NCI-H1436 treated with DMSO at 0.1 percent for 48 hours (cell line): Measurements from ENCODE around the gene DOCK2.
"Not testable (repeated sequence)": the region's sequence is repeated elsewhere in the genome, so short reads cannot be mapped to it uniquely, and the experiment has no call there.

Experiments
- DNase-seq: peaks from one replicate; lab custom pipeline; 2025; lab: John Stamatoyannopoulos, UW

DOCK2 gene

DNA sequence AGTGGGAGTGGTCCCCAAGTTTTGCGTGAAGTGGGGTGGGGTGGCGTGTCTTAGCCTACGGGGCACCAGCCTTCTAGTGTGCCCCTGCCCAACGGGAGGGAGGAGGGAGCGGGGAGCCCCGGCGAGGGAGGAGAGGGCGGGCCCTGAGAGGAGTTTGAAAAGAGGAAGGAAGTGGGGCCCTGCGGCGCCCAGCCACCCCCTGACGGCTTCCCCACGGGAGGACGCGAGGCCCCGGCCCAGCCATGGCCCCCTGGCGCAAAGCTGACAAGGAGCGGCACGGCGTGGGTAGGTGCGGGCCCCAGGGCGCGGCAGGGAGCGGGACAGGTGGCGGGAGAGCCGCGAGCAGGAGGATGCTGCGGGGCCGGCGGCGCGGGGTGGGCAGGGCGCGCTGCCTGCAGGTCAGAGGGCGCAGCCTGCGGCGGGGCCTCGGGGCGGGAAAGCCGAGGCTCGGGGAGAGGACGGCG, at the start of gene DOCK2:
Gene DOCK2 (plus strand): TSS at position 191 of the 464 bp plus-strand sequence. CDS start 52 bp downstream, at position 243.
- no peak for DNase-seq

DNA sequence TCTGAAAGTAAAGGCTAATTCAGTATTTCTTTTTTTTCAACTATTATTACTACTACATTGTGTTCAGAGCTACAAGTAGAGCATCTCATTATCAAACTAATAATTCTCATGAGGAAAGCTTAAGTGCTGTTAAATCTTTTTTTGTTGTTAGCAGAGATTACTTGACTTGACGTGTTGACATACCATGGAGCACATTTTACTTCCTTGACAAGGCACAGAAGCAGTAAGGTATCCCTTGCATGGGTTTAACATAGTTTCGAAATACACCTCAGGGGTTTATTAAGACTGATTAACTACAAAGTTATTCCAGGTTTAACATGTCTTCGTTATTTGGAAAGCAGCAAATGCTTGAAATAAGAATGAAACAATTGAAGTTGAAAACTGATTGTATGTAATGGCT, 46.5 kb upstream of the DOCK2 start:
- DNase-seq = no peak

DNA sequence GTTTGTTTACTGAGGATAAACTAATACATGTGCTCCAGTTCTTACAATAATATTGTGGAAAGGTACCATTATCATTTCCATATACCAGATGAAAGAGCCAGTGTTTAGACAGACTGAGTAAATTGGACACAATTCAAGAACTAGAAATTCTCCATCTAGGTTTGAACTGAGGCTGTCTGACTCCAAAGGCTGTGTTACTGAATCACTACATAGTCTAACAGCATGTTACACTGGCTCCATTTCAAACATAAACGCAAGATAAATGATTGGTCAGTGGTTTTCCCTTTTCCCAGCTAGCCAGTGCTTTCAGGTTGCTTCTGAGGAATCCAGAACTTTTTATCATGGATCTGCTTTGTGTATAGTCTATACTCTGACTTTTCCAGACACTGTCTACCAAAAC, 45.4 kb upstream of the DOCK2 start:
- no peak for DNase-seq

DNA sequence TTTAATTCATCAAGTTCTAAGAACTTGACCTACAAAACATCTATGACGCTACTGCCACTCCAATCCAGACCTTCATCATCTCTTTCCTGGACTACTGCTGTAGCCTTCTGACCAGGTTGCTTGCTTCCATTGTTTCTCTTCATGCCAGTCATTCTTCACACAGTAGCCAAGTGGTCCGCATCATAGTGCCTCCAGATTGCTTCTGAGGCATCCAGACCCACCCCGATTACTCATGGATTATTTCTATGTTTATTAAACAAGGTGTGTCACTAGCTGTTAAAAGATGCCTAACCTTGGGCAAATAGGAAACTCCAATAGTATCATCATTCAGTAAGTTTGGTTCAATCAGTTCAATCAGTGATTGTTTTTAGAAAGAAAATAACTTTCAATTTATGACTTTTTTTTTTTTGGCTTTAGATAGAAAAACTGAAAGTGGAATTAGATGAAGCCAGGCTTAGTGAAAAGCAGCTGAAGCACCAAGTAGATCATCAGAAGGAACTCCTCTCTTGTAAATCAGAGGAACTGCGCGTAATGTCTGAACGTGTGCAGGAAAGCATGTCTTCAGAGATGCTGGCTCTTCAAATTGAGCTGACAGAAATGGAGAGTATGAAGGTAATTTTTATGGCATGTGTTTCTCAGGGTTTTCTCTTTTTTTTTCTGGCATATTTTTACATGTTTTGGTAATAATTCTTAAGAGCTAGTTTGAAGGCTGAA, 44.0 kb upstream of the DOCK2 start:
- no peak for DNase-seq

DNA sequence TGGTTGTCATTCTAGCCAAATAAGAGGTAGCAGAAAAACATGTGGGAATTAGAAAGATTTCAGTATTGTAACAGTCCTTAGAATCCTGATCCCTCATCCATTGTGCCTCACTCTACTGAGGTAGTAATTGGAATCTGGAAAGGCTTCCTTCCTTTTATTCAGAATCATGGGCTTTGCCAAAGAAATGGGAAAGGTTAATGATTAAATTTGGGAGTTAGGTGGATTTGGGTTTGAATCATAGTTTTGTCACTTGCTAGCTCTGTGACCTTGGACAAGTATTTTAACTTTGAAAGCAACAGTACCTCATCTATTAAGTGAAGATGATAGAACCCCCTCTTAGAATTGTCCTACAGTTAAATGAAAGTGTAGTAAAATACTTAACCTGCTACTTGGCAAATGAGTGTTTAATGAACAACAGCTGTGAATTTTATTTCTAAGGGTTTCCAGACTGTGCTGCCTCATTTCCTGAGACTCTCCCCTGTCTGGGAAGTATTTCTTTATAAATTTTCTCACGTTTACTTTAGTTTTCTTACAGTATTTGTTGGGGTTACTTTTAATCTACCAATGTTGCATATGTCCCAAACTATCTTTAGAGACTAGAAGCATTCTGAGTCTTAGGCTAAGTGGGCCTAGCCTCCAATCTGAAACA, 41.8 kb upstream of the DOCK2 start:
- no peak for DNase-seq

DNA sequence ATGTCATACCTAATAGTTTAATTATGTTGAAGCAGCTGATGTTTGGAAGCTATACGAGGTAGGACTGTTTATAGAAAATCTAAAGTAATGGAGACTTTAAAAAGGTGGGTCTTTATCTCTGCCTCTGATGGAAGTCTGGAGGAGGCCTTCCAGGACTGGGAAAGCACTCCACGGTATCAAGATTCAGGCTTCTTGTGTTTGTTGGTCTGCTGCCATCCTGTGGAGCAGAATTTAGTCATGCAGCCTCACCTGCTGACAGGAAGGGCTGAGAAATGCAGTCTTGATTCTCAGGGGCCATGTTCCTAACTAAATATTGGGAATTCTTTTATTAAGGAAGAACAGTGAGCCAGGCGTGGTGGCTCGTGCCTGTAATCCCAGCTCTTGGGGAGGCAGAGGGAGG, 37.6 kb upstream of the DOCK2 start:
- DNase-seq = no peak

DNA sequence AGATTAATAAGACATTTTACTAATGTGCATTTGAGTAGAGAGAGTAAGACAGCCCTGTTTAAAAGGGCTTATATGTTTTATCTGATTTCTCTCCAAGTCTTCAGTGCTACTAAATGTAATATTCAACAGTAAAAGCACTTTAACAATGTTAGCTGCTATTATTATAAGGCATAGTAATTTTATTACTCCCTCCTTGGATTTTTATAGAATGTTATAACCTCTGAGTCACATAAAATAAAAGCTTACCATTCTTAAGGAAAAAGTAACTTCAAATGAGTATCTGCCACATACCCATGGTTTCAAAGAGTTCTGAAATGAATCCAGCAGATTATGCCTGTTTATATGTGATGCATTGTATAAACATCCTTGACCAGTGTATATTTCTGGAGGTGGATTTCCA, 34.5 kb upstream of the DOCK2 start:
- no peak for DNase-seq

DNA sequence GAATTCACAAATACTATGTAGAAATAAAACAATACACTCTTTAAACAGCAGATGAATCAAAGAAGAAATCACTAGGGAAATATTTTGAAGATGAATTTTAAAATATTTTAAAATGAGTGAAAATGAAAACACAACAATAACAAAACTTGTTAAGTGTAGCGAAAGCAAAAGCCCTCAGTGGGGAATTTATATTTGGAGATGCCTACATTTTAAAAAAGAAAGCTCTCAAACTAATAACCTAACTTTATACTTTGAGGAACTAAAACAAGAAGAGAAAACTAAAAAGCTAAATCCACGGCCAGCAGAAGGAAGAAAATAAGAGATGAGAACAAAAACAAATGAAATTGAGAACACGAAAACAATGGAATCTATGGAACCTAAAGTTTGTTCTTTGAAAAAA, 30.8 kb upstream of the DOCK2 start:
- DNase-seq = no peak

DNA sequence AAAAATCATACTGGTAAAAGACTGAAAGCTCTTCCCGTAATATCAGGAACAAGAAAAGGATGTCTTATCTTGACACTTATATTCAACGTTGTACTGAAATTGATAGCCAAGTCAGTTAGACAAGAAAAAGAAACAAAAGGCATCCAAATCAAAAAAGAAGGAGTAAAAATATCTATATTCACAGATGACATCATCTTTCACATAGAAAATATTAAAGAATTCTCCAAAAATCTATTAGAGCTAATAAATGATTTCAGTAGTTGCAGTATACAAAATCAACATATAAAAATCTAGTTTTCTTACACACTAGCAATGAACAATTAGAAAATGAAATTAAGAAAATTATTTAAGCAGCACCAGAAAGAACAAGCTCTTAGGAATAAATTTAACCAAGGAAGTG, 29.2 kb upstream of the DOCK2 start:
- no peak for DNase-seq

DNA sequence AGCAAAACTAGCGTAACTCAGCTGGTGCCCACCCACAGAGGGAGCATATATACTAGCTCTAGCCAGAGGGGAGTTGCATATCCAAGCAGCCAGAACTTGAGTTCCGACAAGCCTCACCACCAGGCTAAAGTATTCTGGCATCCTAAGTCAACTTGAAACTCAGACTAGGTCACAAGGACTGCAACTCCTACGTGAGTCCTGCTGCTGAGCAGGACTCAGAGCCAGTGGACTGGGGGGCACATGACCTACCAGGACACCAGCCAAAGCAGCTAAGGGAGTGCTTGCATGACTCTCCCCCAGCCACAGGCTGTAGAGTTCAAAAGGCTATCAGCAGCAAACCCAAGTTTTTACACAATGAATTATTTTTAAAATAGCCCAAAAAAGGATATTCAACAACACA, 27.4 kb upstream of the DOCK2 start:
- no peak for DNase-seq

DNA sequence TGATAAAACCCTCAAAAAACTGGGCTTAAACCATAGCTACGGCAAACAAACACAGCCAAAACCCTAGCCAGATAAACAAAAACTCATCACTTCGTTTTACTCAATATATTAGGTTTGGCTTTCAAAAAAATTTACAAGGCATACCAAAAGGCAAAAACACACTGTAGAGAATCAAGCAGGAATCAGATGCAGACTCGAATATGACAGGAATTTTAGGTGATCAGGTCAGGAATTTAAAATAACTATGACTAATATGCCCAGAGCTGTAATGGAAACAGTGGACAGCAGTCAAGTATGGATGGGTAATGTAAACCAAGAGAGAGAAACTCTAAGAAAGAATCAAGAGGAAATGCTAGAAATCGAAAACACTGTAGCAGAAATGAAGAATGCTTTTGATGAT, 26.5 kb upstream of the DOCK2 start:
- no peak for DNase-seq

DNA sequence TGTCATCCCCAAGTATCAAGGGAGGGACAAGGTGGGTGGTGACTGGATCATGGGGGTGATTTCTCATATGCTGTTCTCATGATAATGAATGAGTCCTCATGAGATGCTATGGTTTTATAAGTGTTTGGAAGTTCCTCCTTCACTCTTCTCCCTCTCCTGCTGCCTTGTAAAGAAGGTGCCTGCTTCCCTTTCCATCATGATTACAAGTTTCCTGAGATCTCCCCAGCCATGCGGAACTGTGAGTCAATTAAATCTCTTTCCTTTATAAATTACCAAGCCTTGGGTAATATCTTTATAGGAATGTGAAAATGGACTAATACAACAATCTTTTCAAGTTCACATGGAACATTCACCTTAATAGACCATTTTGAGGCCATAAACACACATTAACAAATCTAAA, 21.5 kb upstream of the DOCK2 start:
- DNase-seq = no peak

DNA sequence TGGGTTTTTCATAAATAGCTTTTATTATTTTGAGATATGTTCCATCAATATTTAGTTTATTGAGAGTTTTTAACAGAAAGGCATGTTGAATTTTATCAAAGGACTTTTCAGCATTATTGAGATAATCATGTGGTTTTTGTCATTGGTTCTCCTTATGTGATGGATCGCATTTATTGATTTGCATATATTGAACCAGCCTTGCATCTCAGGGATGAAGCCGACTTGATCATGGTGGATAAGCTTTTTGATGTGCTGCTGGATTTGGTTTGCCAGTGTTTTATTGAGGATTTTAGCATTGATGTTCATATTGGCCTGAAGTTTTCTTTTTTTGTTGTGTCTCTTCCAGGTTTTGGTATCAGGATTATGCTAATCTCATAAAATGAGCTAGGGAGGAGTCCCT, 12.8 kb upstream of the DOCK2 start:
- not testable (repeated sequence) for DNase-seq

DNA sequence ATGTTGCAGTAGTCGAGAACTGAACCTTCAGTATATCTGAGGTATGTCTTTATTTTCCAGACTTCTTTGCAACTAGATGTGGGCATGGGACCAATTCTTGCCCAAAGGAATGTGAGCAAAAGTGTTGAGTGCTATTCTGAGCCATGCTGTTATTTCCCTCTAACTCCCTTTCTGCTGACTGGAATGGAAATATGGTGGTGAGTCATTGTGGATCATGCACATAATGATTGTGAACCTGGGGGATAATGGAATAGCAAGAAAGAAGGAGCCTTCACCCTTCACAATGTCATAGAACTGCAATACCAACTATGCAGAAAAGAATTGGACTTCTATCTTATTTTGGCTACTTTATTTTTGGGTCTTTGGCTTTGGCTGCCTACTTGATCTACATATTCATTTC, 10.3 kb upstream of the DOCK2 start:
- DNase-seq = no peak

DNA sequence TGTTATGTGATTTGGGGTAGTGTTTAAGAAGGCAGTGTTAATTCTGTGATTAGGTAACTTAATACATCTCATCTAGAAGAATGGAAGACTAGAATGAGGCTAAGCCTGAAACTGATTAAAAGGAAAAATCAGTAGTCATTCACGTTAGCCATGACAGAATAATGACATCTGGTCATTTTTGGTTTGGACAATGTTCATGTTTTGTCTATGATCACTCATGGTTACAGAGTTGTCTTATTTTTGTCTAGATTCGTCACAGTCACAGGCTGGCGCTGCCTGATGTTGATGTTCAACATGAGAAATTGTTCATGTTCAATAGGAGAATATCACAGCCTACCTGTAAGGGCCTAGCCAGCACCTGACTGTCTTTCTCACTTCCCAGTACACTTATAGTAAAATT, 9.5 kb upstream of the DOCK2 start:
- DNase-seq = no peak

DNA sequence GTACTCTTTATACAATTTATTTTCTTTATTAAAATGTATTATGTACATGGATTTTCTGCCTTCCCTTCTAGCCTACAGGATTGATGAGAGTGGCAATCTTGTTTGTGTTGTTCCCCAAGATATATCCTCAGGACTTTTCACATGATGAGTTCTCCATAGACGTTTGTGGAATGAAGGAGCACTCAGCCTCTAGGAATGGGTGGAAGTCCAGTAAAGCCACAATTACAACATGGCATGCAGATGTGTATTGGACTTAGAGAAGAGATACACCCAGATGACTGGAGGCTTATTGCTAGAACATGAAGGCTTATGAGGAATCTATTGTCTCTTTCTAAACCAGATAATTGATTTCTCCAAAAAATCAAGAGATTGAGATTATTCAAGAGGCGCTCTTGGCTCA, 8.2 kb upstream of the DOCK2 start:
- no peak for DNase-seq

DNA sequence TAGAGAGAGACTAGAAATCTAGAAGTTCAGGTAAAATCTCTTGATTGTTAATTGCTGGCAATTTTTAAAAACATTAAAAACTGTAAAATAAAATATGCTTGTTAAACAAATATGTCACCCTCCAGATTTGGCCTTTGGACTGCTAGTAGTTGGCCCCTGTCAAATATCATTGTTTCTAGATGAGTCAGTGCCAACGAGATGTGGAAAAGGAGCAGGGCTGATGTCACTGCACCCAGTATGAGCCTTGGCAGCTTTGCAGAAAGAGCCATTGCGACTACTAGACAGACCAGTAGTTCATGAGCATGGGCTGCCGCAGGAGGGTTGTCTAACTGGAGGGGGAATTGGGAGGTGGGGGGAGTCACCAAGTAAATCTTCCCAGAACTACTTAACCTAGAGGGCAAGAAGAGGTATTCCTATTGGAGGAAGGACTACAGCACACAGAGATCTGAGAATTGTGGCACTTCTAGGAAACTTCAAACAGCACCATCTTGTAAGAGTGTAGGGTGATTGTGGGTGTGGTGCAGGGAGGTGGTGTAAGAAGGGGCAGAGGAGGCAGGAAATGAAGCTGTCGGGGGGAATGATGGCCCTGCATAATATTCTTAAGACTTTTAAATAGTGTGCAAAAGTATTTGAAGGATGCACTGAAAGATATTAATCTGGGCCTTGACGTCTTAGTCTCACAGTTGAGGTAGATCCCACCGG, 7.1 kb upstream of the DOCK2 start:
- no peak for DNase-seq

DNA sequence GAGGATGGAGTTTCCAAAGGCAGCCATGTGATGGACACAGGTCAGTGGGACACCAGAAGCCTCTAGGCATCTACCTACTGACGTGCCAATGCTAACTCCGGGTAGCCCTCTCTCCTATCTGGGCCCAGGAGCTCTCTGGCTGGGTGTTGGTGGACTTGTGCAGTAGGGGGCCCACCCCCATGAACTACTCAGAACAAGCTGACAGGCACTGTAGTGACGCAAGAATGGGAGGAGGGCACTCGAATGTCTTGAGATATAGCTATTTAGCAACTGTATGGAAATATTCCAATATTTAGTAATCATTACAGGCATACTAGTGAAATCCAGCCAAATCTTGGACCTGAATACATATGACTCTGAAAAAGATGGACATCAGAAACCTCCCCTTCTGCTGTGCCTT, 5.7 kb upstream of the DOCK2 start:
- DNase-seq = no peak

DNA sequence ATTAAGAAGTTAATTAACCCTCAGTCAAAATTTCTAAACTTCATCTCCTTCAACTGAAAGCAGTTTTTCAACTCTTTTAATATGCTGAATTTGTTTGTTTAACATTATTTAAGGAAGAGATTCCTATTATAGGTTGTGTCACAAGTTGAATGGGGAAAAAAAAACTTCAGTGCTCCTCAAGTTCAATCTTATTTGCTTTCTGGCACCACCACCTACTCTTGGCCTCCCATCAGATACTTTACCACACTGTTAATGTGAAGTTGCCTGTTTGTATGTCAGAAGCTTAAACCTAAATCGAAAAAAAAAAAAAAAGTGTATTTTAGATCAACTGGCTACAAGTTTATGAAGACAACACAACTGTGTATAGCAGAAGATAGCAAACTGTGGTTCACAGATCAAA, 4.1 kb upstream of the DOCK2 start:
- DNase-seq = no peak

DNA sequence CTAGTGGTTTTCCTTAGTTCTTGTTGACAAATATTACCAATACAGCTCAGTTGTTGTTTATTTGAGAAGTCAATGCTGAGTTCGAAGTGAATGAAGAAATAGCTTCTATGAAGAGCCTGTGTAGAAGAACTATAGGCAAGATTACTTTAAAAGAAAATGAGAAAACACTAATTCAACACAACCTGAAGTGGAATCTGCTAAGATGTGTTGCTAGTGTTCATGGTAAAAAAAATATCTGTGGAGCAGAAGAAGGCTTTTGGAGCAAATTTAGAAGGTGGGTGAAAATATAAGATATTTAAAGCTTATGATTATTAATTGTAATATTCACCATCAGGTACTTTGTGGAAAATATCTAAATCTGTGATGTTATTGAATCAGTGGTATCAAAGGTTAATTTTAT, 2.5 kb upstream of the DOCK2 start:
- DNase-seq = no peak

DNA sequence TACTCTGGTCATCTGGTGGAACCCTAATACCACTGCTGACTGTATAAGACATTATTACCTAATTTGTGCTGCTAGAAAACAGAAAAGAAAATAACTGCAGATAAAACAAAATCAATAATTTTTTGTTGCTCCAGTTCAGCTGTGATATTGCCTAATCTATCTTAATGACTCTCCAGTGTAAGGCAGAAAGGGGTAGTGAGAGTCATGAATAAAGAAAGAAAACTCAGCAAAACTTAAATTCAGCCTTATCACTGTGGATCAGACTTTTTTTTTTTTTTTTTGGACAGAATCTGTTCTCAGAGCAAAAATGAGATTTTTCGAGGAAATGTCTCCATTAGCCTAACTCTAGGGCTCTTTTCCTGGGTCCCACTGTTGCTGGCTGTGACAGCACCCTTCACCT, 1.1 kb upstream of the DOCK2 start:
- DNase-seq = no peak

DNA sequence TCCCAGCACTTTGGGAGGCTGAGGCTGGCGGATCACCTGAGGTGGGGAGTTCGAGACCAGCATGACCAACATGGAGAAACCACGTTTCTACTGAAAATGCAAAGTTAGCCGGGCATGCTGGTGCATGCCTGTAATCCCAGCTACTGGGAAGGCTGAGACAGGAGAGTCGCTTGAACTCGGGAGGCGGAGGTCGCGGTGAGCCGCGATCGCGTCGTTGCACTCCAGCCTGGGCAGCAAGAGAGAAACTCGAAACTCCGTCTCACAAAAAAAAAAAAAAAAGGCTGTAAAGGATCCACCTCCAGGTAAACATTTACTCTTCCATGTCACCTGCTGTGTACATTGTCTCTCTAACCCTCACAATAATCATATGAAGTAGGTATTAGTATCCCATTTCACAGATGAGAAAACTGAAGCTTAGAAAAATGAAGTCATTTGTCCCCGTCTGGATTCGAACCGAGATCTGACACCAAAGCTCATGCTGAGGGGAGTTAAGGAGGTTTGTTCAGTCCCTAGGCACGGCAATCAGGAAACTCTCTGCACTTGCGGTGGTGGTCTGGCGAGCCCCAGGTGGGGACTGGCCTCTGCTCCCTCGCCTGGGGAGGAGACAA, 494 bp upstream of the DOCK2 start:
- DNase-seq = no peak

DNA sequence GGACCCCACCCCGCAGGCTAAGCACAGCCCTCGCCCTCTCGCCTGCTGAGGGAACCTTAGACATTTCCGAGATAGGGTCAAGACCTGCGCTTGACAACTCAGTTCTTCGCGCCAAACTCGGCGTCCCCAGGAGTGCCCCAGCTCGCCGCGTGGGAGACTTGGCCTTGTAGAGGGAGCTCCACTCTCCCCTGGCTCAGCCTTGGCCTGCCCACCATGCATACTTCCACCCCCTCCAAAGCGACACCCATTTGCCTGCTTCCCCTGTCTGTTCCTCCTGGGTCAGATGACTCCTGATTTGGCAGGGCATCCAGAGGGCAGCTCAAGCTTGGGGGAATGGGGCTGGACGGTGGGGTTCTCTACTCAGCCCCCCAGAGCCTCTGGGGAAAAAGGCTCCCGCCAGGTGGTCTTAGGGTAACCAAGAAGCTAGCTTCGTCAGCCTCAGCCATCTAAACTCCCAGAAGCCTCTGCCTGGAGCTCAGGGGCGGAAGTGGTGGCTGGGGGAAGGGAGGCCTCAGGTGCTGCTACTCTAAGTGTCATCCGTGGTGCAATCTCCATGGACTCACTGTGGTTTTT, 560 bp downstream of the DOCK2 start:
- DNase-seq = no peak
